HepG2 (cell line): Measurements from ENCODE around the gene ACOT6. TPM values are rescaled to one million over a fixed set of nuclear protein-coding genes. Genes with fewer than 3 reads are reported as not detected.
A peak's percentile ranks its signal among the peaks of the same experiment; 100 is the strongest.

Experiments used
- ATAC-seq: fragments of 200-7000 bp; cut with Tn5 transposase; 3 replicates; pipeline ENCODE4 v1.9.1; 2020; ENCODE audit warnings: mild to moderate bottlenecking, moderate library complexity
- BruUV-seq: library from RNA; stranded (reverse); fragments of 400-500 nt; replicated peaks from 2 replicates; lab custom pipeline; 2021; lab: Mats Ljungman, UMichigan
- CTCF ChIA-PET: fragments of 300-600 bp; formaldehyde crosslinking; extraction: SDS; loops from one replicate; lab custom pipeline; 2021; ENCODE audit warnings: low total read pairs, inconsistent platforms, low intra/inter-chr PET ratio; lab: Yijun Ruan, JAX
- POLR2A ChIA-PET: fragments of 350-600 bp; sonication (Branson Sonifier 250); formaldehyde crosslinking; loops from one replicate; lab custom pipeline; 2020; ENCODE audit warnings: antibody characterized with exemption, inconsistent platforms; lab: Yijun Ruan, JAX
- DNase-seq: peaks from one replicate; pipeline ENCODE4 v3.0.0-alpha.2; 2015; ENCODE audit warnings: low spot score
- FAIRE-seq: peaks from 3 replicates; lab custom pipeline; 2011; peaks lifted over from hg19 to GRCh38; lab: Jason Lieb, UNC
- H2AFZ ChIP-seq: one replicate; pipeline ENCODE4 v1.6.1; 2011; ENCODE audit warnings: low read length, inconsistent platforms
- H3K27ac ChIP-seq: fragments of 300-600 bp; 3 replicates; pipeline ENCODE4 v1.8.0; 2011; ENCODE audit warnings: mixed run types, mild to moderate bottlenecking, mixed read lengths, low read length, inconsistent platforms; ENCODE audit not compliant: insufficient read depth; ENCODE audit errors: extremely low read length
- H3K27me3 ChIP-seq, 2 experiments: fragments of 200-600 bp in 1 of 2; 2 replicates in 1 of 2; 3 replicates in 1 of 2; pipeline versions ENCODE4 v1.6.0 to v1.8.0; 2011; ENCODE audit warnings: low read length in 2 of 2, mild to moderate bottlenecking in 2 of 2, moderate library complexity in 2 of 2, inconsistent platforms in 1 of 2; ENCODE audit not compliant: insufficient read depth in 2 of 2, control insufficient read depth in 1 of 2
- H3K36me3 ChIP-seq, 2 experiments: fragments of 200-600 bp in 1 of 2; replicated peaks in 1 of 2; 2 replicates in 1 of 2; 3 replicates in 1 of 2; pipeline versions ENCODE4 v1.5.1 to v1.8.0; 2011; ENCODE audit warnings: low read length in 2 of 2, inconsistent platforms in 1 of 2; ENCODE audit not compliant: insufficient read depth in 2 of 2, control insufficient read depth in 1 of 2
- H3K4me1 ChIP-seq: 2 replicates; pipeline ENCODE4 v1.5.1; 2012; ENCODE audit warnings: low read length, inconsistent platforms; ENCODE audit not compliant: insufficient read depth
- H3K4me2 ChIP-seq: 2 replicates; pipeline ENCODE4 v1.6.0; 2011; ENCODE audit warnings: low read depth, low read length, inconsistent platforms
- H3K4me3 ChIP-seq, 3 experiments: fragments of 200-600 bp in 1 of 3; sonication (generic), shearing (Covaris generic) in 1 of 3; replicated peaks in 1 of 3; 2 replicates each; pipeline ENCODE4 v1.5.1; 2011 to 2016; ENCODE audit warnings: low read length in 3 of 3, inconsistent platforms in 2 of 3, low read depth in 2 of 3, mild to moderate bottlenecking in 2 of 3, control low read depth in 1 of 3, mixed read lengths in 1 of 3; ENCODE audit not compliant: insufficient read depth in 1 of 3
- H3K79me2 ChIP-seq: one replicate; pipeline ENCODE4 v1.6.1; 2011; ENCODE audit warnings: low read length, inconsistent platforms; ENCODE audit not compliant: insufficient read depth
- H3K9ac ChIP-seq: 2 replicates; pipeline ENCODE4 v1.6.0; 2011; ENCODE audit warnings: mild to moderate bottlenecking, low read depth, low read length, inconsistent platforms; ENCODE audit not compliant: insufficient read depth
- H3K9me3 ChIP-seq: 2 replicates; pipeline ENCODE4 v1.5.1; 2012; ENCODE audit warnings: mild to moderate bottlenecking, low read length
- H4K20me1 ChIP-seq: 2 replicates; pipeline ENCODE4 v1.6.0; 2011; ENCODE audit warnings: inconsistent platforms, mild to moderate bottlenecking, low read length, moderate library complexity; ENCODE audit not compliant: insufficient read depth
- DR1 ChIP-seq: sonication (generic); formaldehyde crosslinking; IDR thresholded peaks from 2 replicates; pipeline ENCODE4 v1.8.0; 2021; ENCODE audit warnings: mild to moderate bottlenecking, missing genetic modification reagents, inconsistent platforms
- FOXA1 ChIP-seq, 2 experiments: fragments of 450-650 bp in 1 of 2; sonication (generic) in 1 of 2; formaldehyde crosslinking in 1 of 2; IDR thresholded peaks; 2 replicates each; pipeline versions ENCODE4 v1.4.0 to v1.6.1; 2016 to 2020; ENCODE audit warnings: missing genetic modification reagents in 1 of 2
- KAT7 ChIP-seq: IDR thresholded peaks from 2 replicates; pipeline ENCODE4 v1.6.1; 2018; ENCODE audit warnings: borderline replicate concordance, missing compliant biosample characterization
- MXI1 ChIP-seq: IDR thresholded peaks from 3 replicates; pipeline ENCODE4 v1.6.1; 2012; ENCODE audit warnings: low read depth, low read length, inconsistent platforms, borderline replicate concordance
- RARA ChIP-seq: IDR thresholded peaks from 2 replicates; pipeline ENCODE4 v1.6.1; 2016; ENCODE audit warnings: missing genetic modification reagents, missing compliant biosample characterization
- RCOR2 ChIP-seq: IDR thresholded peaks from 2 replicates; pipeline ENCODE4 v1.6.1; 2016; ENCODE audit warnings: missing biosample characterization, missing genetic modification reagents
- SOX6 ChIP-seq, 2 experiments: fragments of 450-650 bp in 1 of 2; sonication (generic) in 1 of 2; formaldehyde crosslinking in 1 of 2; IDR thresholded peaks; 2 replicates each; pipeline versions ENCODE4 v1.4.0 to v1.6.1; 2017 to 2020; ENCODE audit warnings: antibody characterized with exemption in 1 of 2, mild to moderate bottlenecking in 1 of 2, missing genetic modification reagents in 1 of 2
- ZKSCAN8 ChIP-seq: IDR thresholded peaks from 2 replicates; pipeline ENCODE4 v1.6.1; 2016; ENCODE audit warnings: borderline replicate concordance, missing genetic modification reagents, missing compliant biosample characterization
- WGBS: methylation state at CpG from one replicate; pipeline ENCODE4 v1.1.6; 2017; ENCODE audit warnings: low lambda C conversion rate; 5-methylcytosine and 5-hydroxymethylcytosine counted together
- in situ Hi-C: cut with HindIII; loops from 2 replicates; pipeline ENCODE4 v1.10.0; 2017; ENCODE audit warnings: low pct_unique_long_range_greater_than_20kb; ENCODE audit not compliant: extremely low pct_ligation_motif_present
- intact Hi-C: fragments of 100-400 bp; cut with micrococcal nuclease; formaldehyde crosslinking; loops from one replicate; pipeline ENCODE4 v1.10.0; 2022; ENCODE audit not compliant: unreplicated experiment
- polyA plus RNA-seq, 8 experiments: library from polyadenylated mRNA; depleted of rRNA in 3 of 8; stranded (reverse) in 7 of 8; unstranded in 1 of 8; fragments of >200 nt; fragmentation: Illumina TruSeq in 4 of 8; extraction: Trizol in 4 of 8; gene quantifications; 2 replicates each; pipeline versions ENCODE4 v1.2.1 to v1.2.3, GENCODE V29; 2011 to 2016; ENCODE audit warnings: low read depth in 4 of 8, missing spikeins in 1 of 8, mixed read lengths in 1 of 8; ENCODE audit not compliant: insufficient read depth in 1 of 8
- total RNA-seq, 5 experiments: library from RNA; depleted of rRNA; stranded (reverse); fragments of >200 nt; fragmentation: Illumina TruSeq; extraction: Trizol; gene quantifications; 2 replicates each; pipeline ENCODE4 v1.2.3, GENCODE V29; 2016; ENCODE audit warnings: low read depth in 1 of 5
- TF ChIP-seq, protein P1 (sequence below): sonication (generic); formaldehyde crosslinking; IDR thresholded peaks from 2 replicates; pipeline ENCODE4 v1.4.0; 2020; ENCODE audit warnings: mild to moderate bottlenecking, missing genetic modification reagents
- TF ChIP-seq, protein P2 (sequence below): sonication (generic); formaldehyde crosslinking; IDR thresholded peaks from 2 replicates; pipeline ENCODE4 v1.5.0; 2020; ENCODE audit warnings: missing genetic modification reagents
- TF ChIP-seq, protein P3 (sequence below): sonication (generic); formaldehyde crosslinking; IDR thresholded peaks from 2 replicates; pipeline ENCODE4 v1.8.1; 2022; ENCODE audit warnings: mild to moderate bottlenecking, missing genetic modification reagents
- TF ChIP-seq, protein P4 (sequence below): fragments of 450-650 bp; IDR thresholded peaks from 2 replicates; pipeline ENCODE4 v1.6.1; 2016
- TF ChIP-seq, protein P5 (sequence below): sonication (generic); formaldehyde crosslinking; IDR thresholded peaks from 2 replicates; pipeline ENCODE4 v1.4.0; 2020; ENCODE audit warnings: low read depth, missing genetic modification reagents

The ACOT6 gene
- total and polyA plus RNA-seq, 2 of the 13 experiments (the other 11 are each of a cell fraction or from before 2014, with no cell fraction given) = 0.15 to 0.27 TPM

DNA sequence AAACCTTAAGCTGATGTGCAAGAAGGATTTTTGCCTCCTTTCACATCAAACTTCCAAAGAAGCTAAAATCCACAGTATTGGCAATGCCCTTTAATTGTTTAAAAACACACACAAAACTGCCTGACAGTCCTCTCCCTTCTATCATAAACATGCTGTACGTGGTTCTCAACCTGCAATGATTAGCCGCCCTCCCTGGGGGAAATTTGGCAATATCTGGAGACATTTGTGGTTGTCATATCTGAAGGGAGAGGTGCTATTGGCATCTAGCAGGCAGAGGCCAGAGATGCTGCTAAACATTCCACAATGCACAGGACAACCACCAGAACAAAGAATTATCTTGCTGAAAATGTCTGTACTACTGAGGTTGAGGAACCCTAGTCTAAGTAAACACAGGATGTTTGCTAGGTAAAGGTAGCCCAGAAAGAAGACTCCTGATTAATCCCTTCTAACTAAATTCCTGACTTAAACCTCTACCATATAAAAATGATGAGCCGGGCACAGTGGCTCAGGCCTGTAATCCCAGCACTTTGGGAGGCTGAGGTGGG lies 1.2 kb downstream of the ACOT6 start:
- intact Hi-C loops (no loop called here), in situ Hi-C loops (no loop called here)
- FAIRE-seq (peak; percentile 84), DNase-seq (peak; percentile 58), ATAC-seq (peak; percentile 15)
- no peaks in the 10 kb centered on the region for H4K20me1 ChIP-seq
- H3K36me3 ChIP-seq = no peaks in the 10 kb centered on the region
- H3K4me1 ChIP-seq = peaks cover 57% of the 10 kb centered on the region
- ChIA-PET POLR2A (interaction anchor here (0.7 to 3.1 kb wide), 6 partner anchors 44 to 350 kb away, joined by 4 to 28 read pairs (median 5); partner anchors contain the start of genes ACOT1, ACOT2, PTGR2 and RIOX1), CTCF (no interaction called here)
- H3K4me2 ChIP-seq = peak overlapping the region; percentile 74
- H2AFZ ChIP-seq = no peak overlapping the region
- no peaks in the 10 kb centered on the region for H3K27me3 ChIP-seq
- WGBS = 0% methylated on average over 3 of the region's 3 CpGs
- TSS peak; percentile 84 for BruUV-seq
- no peaks in the 10 kb centered on the region for H3K9me3 ChIP-seq
- peak overlapping the region; percentile 61 to 78 (median 67); a peak in 5 of 6 replicates for H3K4me3 ChIP-seq
- H3K27ac ChIP-seq = peak overlapping the region; percentile 70
- H3K9ac ChIP-seq = peak overlapping the region; percentile 57; the same call in 1 of the 2 replicates
- no peaks in the 10 kb centered on the region for H3K79me2 ChIP-seq
- TF ChIP-seq DR1 (CRISPR knock-in tag) = no peak
- TF ChIP-seq, protein P1, sequence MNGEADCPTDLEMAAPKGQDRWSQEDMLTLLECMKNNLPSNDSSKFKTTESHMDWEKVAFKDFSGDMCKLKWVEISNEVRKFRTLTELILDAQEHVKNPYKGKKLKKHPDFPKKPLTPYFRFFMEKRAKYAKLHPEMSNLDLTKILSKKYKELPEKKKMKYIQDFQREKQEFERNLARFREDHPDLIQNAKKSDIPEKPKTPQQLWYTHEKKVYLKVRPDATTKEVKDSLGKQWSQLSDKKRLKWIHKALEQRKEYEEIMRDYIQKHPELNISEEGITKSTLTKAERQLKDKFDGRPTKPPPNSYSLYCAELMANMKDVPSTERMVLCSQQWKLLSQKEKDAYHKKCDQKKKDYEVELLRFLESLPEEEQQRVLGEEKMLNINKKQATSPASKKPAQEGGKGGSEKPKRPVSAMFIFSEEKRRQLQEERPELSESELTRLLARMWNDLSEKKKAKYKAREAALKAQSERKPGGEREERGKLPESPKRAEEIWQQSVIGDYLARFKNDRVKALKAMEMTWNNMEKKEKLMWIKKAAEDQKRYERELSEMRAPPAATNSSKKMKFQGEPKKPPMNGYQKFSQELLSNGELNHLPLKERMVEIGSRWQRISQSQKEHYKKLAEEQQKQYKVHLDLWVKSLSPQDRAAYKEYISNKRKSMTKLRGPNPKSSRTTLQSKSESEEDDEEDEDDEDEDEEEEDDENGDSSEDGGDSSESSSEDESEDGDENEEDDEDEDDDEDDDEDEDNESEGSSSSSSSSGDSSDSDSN (CRISPR knock-in tag) = no peak
- no peak for TF ChIP-seq MXI1
- TF ChIP-seq RCOR2 (CRISPR knock-in tag) = peak; percentile 5; the same call in 1 of the 2 replicates
- TF ChIP-seq, protein P2, sequence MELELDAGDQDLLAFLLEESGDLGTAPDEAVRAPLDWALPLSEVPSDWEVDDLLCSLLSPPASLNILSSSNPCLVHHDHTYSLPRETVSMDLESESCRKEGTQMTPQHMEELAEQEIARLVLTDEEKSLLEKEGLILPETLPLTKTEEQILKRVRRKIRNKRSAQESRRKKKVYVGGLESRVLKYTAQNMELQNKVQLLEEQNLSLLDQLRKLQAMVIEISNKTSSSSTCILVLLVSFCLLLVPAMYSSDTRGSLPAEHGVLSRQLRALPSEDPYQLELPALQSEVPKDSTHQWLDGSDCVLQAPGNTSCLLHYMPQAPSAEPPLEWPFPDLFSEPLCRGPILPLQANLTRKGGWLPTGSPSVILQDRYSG (CRISPR knock-in tag) = no peak
- peak; percentile 87 for TF ChIP-seq ZKSCAN8 (CRISPR knock-in tag)
- TF ChIP-seq, protein P3, sequence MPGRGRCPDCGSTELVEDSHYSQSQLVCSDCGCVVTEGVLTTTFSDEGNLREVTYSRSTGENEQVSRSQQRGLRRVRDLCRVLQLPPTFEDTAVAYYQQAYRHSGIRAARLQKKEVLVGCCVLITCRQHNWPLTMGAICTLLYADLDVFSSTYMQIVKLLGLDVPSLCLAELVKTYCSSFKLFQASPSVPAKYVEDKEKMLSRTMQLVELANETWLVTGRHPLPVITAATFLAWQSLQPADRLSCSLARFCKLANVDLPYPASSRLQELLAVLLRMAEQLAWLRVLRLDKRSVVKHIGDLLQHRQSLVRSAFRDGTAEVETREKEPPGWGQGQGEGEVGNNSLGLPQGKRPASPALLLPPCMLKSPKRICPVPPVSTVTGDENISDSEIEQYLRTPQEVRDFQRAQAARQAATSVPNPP (CRISPR knock-in tag) = no peak
- no peak for TF ChIP-seq FOXA1 (IDR thresholded peaks at IDR 0.05)
- peak; percentile 77 for TF ChIP-seq FOXA1 (CRISPR knock-in tag; IDR thresholded peaks at IDR 0.05)
- TF ChIP-seq, protein P4, sequence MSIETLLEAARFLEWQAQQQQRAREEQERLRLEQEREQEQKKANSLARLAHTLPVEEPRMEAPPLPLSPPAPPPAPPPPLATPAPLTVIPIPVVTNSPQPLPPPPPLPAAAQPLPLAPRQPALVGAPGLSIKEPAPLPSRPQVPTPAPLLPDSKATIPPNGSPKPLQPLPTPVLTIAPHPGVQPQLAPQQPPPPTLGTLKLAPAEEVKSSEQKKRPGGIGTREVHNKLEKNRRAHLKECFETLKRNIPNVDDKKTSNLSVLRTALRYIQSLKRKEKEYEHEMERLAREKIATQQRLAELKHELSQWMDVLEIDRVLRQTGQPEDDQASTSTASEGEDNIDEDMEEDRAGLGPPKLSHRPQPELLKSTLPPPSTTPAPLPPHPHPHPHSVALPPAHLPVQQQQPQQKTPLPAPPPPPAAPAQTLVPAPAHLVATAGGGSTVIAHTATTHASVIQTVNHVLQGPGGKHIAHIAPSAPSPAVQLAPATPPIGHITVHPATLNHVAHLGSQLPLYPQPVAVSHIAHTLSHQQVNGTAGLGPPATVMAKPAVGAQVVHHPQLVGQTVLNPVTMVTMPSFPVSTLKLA = no peak
- TF ChIP-seq RARA (CRISPR knock-in tag) = no peak
- TF ChIP-seq, protein P5, sequence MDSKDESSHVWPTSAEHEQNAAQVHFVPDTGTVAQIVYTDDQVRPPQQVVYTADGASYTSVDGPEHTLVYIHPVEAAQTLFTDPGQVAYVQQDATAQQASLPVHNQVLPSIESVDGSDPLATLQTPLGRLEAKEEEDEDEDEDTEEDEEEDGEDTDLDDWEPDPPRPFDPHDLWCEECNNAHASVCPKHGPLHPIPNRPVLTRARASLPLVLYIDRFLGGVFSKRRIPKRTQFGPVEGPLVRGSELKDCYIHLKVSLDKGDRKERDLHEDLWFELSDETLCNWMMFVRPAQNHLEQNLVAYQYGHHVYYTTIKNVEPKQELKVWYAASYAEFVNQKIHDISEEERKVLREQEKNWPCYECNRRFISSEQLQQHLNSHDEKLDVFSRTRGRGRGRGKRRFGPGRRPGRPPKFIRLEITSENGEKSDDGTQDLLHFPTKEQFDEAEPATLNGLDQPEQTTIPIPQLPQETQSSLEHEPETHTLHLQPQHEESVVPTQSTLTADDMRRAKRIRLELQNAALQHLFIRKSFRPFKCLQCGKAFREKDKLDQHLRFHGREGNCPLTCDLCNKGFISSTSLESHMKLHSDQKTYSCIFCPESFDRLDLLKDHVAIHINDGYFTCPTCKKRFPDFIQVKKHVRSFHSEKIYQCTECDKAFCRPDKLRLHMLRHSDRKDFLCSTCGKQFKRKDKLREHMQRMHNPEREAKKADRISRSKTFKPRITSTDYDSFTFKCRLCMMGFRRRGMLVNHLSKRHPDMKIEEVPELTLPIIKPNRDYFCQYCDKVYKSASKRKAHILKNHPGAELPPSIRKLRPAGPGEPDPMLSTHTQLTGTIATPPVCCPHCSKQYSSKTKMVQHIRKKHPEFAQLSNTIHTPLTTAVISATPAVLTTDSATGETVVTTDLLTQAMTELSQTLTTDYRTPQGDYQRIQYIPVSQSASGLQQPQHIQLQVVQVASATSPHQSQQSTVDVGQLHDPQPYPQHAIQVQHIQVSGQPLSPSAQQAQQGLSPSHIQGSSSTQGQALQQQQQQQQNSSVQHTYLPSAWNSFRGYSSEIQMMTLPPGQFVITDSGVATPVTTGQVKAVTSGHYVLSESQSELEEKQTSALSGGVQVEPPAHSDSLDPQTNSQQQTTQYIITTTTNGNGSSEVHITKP (CRISPR knock-in tag) = no peak
- no peak for TF ChIP-seq SOX6 (IDR thresholded peaks at IDR 0.05)
- 0 out of 2 replicates have a peak, but pooled peaks have one; percentile 12 for TF ChIP-seq SOX6 (CRISPR knock-in tag; IDR thresholded peaks at IDR 0.05)
- 0 out of 2 replicates have a peak, but pooled peaks have one; percentile 11 for TF ChIP-seq KAT7 (CRISPR knock-in tag)
